ENCODE measurements around the gene GPR27. TPM values are rescaled to one million over a fixed set of nuclear protein-coding genes. Genes with fewer than 3 reads are reported as not detected.

The GPR27 gene
- total RNA-seq, 1 donor: not detected

DNA sequence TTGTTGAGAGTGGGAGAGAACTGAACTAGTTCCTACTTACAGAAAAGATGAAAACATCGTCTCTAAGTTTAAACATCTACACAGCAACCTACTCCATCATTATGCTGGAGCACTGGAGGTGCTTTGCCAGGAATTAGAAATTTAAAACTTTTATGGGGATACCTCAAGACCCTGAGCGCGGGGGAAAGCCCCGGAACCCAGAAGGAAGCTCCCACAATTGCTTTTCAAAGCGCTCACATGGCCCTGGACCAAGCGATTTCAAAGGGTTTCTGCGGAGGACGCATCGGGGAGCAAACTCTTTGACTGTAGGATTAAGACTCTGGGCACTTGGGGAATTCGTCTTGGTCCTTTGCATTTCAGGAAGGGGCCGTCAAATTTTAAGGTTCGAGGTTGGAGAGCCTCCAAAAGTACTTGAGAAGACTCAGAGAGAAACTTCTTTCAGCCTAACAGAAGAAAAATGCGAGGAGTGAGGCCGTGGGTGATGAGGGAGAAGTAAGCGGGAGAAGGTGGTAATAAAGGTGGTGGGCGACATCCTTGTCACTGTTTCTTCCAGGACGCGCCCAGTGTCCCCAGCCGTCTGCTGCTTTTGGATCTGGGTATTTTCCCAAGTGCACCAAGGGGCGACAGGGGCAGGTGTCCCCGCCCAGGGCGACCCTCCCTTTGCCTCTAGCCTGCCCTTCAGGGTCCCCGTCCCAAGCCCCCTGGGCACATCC is 30.7 kb downstream of the GPR27 start:
- TF ChIP-seq, protein P1, sequence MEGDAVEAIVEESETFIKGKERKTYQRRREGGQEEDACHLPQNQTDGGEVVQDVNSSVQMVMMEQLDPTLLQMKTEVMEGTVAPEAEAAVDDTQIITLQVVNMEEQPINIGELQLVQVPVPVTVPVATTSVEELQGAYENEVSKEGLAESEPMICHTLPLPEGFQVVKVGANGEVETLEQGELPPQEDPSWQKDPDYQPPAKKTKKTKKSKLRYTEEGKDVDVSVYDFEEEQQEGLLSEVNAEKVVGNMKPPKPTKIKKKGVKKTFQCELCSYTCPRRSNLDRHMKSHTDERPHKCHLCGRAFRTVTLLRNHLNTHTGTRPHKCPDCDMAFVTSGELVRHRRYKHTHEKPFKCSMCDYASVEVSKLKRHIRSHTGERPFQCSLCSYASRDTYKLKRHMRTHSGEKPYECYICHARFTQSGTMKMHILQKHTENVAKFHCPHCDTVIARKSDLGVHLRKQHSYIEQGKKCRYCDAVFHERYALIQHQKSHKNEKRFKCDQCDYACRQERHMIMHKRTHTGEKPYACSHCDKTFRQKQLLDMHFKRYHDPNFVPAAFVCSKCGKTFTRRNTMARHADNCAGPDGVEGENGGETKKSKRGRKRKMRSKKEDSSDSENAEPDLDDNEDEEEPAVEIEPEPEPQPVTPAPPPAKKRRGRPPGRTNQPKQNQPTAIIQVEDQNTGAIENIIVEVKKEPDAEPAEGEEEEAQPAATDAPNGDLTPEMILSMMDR (IDR thresholded peaks at IDR 0.05; ENCODE audit: insufficient read depth, low read depth, low read length): no peak
- no peak overlapping the region for H3K4me3 ChIP-seq (ENCODE audit: low read depth, low read length)
- DNase-seq (ENCODE audit: low read depth): no peak

DNA sequence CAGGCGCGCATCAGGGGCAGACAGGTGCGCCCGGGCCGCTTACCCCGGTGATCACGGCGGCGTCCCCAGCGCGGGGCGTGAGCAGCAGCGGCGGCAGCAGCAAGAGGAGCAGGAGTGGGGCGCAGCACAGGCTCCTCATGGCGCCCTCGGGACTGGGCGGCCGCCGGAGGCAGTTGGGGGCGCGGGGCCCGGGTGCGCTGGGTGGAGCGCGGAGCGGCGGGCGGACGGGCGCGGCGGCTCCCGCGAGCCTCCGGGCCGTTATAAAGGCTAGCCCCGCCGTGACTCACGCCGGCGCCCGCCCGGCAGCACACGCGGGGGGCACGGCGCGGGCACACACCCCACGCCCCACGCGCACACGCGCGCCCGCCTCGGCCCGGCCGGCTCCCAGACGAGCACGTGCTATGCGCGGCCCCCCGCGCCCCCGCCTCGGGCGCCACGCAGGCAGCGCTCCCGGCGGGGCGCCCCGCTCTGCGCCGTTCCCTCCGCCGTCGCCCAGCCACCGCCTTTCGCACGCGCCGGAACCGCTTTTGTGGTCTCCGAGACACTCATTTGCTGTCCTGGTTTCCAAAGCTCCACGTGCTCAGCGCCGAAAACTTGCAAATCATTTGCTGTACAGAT is 31.4 kb downstream of the GPR27 start, which contains the start of gene PROK2:
Gene PROK2 (minus strand): TSS at position 235 of the 618 bp plus-strand sequence. CDS start 96 bp downstream, at position 139.
- no peak for DNase-seq (ENCODE audit: low read depth)
- TF ChIP-seq, protein P1 (IDR thresholded peaks at IDR 0.05; ENCODE audit: insufficient read depth, low read depth, low read length): no peak
- H3K4me3 ChIP-seq (ENCODE audit: low read depth, low read length): no peak within 1 kb of the TSS

DNA sequence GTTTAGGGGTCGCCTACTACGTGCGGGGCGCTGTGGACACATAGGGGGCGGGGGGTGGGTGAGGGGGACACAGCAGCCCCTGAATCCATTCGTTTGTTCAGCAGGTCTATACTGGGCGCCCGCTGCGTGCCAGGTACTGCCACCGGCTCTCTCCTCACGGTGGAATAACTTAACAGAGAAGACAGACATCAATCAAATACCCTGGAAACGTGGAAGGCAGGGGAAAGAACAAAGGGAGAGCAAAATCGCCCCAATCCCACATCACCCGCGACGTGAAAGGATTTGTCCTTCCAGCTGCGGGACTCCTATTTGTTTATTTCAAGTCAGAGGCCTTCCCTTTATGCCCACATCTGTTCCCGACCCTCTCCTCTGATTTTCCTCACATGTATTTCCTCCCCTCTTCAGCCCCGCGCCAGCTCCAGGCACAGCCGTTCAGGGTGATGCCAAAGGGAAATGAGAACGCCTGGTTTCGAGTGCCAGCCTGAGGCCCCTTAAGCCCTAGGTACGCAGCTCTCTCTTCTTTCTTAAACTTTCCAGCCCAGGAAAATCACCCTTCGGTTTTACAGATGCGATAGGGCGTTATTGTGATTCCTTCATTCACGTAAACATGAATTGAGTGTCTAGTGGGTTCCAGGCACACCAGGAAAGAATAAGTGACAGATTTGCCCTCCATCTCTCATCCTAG is 32.0 kb downstream of the GPR27 start:
- no peak overlapping the region for H3K4me3 ChIP-seq (ENCODE audit: low read depth, low read length)
- TF ChIP-seq, protein P1 (IDR thresholded peaks at IDR 0.05; ENCODE audit: insufficient read depth, low read depth, low read length): no peak
- no peak for DNase-seq (ENCODE audit: low read depth)

DNA sequence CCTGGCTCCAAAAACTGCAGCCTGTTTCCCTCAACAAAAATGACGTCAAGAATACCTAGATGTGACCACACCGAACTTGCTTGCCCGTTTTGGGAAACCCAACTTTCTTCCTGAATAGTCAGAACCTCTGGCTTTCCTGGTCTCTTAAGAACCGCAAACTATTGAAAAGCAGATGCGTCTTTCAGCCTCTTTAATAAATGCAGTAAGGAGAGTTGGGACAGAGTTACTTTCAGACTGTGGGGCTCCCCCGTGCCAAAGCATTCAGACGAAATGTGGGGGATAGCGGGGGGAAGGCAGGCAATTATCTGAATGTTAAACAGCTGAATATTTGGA is 32.5 kb downstream of the GPR27 start:
- DNase-seq (ENCODE audit: low read depth): no peak
- TF ChIP-seq, protein P1 (IDR thresholded peaks at IDR 0.05; ENCODE audit: insufficient read depth, low read depth, low read length): no peak
- H3K4me3 ChIP-seq (ENCODE audit: low read depth, low read length): no peak overlapping the region

DNA sequence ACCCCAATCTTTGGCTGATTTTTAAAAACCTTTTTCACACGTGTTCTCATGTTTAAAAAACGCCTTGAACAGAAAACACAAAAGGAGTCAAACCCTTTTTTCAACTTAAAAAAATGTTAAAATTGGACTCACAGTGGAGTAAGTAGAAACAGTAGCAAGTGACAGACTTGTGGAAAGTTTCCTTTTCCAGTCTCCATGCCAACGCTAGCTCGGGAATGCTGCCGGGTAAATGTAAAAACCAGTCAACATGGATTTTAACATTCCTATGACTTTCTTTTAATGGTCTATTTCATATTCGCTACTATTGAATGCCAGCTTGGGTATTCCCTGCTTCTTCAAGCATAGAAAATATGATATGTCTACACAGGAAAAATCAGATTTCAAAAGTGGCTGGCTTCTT is 32.9 kb downstream of the GPR27 start:
- DNase-seq (ENCODE audit: low read depth): no peak
- H3K4me3 ChIP-seq (ENCODE audit: low read depth, low read length): no peak overlapping the region
- TF ChIP-seq, protein P1 (IDR thresholded peaks at IDR 0.05; ENCODE audit: insufficient read depth, low read depth, low read length): no peak

DNA sequence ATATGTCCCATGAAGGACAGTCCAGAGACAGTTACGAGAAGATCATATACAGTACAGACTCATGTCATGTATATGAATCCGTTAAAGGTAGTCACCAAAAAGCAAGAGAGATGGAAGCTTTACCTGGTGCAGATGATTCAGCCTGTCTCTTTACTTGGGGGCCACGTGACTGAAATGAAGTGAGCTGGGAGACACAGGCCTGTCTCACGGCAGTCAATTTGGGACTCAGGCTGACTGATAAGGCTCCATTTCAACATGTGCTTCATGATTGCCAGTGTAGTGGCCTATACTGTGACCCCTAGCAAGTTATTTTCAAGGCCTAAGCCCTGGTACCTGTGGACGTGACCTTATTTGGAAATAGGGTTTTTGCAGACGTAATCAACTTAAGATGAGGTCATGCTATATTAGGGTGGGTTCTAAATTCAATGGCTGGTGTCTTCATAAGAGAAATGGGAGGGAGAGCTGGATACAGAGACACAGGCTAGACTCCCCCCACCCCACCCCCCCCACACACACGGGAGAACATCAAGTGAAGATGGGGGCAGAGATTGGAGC is 34.3 kb downstream of the GPR27 start:
- H3K4me3 ChIP-seq (ENCODE audit: low read depth, low read length): no peak overlapping the region
- DNase-seq (ENCODE audit: low read depth): no peak
- TF ChIP-seq, protein P1 (IDR thresholded peaks at IDR 0.05; ENCODE audit: insufficient read depth, low read depth, low read length): no peak

Data from fibroblast of villous mesenchyme (primary cell).